ELR (cell line): ENCODE results near the gene DNAJA1.
"Not testable (repeated sequence)": the region's sequence is repeated elsewhere in the genome, so short reads cannot be mapped to it uniquely, and the experiment has no call there.

ENCODE experiments used
- DNase-seq: peaks from one replicate; pipeline ENCODE4 v3.0.0-alpha.2; 2015; ENCODE audit warnings: low read depth

DNAJA1 gene

DNA sequence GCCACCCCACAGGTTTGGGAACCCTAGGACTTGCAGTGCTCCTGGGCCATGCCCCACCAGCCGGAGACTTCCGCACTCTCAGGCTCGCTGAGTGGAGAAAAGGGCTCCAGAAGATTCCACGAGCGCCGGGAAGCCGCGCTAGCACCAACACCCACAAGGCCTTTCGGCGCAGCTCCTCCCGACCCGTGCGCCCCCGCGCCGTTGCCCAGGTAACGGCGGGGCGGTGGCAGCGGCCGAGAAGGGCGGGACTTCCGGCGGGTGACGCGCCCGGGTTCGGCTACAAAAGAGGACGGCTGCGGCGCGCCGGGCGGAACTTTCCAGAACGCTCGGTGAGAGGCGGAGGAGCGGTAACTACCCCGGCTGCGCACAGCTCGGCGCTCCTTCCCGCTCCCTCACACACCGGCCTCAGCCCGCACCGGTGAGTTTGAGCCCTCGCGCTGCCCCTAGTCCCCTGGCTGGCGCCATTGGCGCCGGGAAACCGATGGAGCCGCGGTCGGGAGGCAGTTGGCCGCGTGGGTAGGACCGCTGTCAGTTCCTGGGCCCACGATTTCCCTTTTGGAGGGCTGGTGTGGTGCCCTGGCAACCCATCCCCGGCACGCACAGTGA is at the start of gene DNAJA1:
TSS of gene DNAJA1 (plus strand) at position 308 of the 606 bp plus-strand sequence. CDS start 1,212 bp downstream, outside the sequence.
- peak; percentile 94 for DNase-seq

- no peak for DNase-seq
Measured at GRCh38 chr9:32978051-32978450, 47.0 kb upstream of the DNAJA1 start.

- DNase-seq: peak; percentile 17
Measured at GRCh38 chr9:32986971-32987370, 38.1 kb upstream of the DNAJA1 start.

- DNase-seq: no peak
Measured at GRCh38 chr9:32989660-32990059, 35.4 kb upstream of the DNAJA1 start.

GRCh38 chr9:32991897-32992594 is 33.0 kb upstream of the DNAJA1 start:
- DNase-seq: no peak

DNA sequence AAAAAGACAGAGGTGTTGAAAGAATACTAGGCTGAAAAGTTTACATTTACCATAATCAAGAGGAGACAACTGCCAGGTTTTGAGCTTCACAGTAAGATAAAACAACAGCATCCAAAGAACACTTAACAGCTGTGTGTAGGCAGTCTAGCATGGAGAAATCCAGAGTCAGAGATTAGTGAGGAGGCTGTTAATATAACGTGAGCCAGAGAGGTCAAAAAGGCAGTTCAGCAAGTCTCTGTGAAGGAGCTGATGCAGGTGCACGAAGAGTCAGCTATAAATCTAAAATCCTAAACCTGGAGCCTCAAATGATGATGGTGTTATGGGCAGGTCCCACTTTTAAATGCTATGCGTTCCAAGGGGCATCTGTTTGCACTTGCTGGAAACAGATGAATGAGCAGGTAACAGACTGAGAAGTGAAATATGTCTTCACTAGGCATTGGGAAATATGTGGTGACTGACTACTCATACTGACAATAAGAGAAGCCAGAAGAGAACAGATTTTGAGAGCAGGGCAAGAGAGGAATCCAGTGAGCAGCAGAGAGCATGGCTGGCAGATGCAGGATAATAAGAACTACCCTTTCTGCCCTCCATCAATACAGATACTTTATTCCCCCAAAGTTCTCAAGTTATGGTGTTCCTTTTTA is 32.4 kb upstream of the DNAJA1 start:
- no peak for DNase-seq

DNA sequence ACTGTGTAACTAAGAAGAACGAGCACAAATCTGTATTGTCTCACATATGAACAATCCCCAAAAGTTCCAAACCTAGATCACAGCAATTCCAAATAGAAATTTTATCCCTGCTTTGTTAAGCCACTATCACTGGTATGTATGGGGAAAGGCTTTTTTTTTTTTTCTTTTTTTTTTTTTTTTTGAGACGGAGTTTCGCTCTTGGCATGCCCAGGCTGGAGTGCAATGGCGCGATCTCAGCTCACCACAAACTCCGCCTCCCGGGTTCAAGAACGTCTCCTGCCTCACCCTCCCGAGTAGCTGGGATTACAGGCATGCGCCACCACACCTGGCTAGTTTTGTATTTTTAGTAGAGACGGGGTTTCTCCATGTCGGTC is 24.4 kb upstream of the DNAJA1 start:
- peak; percentile 27 for DNase-seq

DNA sequence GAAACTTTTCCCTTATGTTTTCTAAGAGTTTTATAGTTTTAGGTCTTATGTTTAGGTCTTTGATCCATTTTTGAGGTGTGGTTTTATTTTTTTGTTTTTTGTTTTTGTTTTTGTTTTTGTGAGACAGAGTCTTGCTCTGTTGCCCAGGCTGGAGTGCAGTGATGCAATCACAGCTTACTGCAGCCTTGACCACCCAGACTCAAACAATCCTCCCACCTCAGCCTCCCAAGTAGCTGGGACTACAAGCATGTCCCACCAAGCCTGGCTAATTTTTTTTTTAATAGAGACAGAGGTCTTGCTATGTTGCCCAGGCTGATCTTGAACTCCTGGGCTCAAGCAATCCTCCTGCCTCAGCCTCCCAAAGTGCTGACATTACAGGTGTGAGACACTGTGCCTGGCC is 19.7 kb upstream of the DNAJA1 start:
- DNase-seq: not testable (repeated sequence)

GRCh38 chr9:33007755-33008154 is 17.3 kb upstream of the DNAJA1 start:
- no peak for DNase-seq

DNA sequence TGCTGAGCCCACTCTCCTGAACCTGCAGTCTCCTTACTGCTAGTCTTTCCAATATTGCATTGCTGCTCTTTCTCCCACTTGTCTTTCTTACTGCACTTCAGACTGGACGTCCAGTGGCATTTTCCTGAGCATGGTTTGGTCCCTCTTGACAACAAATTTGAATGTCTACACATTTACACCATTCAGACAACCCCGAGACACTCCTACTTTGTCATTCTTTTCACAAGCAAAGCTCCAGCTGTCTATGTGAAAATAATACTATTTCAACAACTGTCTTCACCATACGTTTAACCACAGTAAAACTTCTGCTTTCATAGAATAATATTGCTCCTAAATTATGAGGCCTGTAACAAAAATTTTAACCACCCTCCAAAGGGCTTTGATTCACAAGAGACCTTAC is 13.2 kb upstream of the DNAJA1 start:
- DNase-seq: no peak

- DNase-seq: no peak
Measured at GRCh38 chr9:33012328-33013069, 12.6 kb upstream of the DNAJA1 start.

GRCh38 chr9:33013962-33014664 is 11.0 kb upstream of the DNAJA1 start:
- DNase-seq: no peak

DNA sequence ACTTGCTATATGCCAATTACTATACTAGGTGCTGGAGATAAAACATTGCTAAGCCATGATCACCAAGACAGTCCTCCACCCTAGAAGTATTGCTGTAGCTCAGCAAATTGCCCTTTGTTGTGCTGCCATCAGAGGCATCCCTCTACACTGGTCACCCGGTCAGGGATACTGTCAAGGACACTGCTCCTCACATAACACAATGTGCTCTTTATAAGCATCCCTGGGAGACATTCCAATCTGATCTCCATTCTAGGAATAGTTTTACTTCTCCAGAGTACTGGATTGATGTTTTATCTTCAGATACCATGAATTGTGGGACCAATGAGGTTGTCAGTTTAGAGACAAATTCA is 10.4 kb upstream of the DNAJA1 start:
- no peak for DNase-seq

DNA sequence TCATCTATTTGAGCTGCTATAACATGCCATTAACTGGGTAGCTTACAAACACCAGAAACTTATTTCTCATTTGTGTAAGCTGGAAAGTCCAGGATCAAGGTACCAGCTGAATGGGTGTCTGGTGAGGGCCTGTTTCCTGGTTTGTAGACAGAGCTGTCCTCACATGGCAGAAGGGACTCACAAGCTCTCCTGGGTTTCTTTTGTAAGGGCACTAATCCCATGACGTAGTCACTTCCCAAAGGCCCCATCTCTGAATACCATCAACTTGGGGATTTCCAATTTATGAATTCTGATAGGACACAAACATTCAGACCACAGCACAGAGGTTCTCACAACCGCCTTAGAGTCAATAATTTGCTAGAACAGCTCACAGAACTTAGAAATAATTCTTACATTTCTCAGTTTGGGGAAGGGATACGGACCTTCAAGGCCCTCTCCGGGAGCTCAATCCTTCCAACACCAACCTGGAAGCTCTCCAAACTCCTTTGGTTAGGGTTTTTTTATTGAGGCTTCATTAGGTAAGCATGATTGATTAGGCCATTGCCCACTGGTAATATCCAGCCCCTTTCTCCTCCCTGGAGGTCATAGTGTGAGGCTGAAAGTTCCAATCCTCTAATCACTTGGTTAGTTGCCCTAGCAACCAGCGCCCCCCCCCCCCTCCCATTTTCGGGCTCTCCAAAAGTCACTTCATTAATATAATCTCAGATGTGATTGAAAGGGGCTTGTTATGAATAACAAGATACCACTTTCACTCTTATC is 7.6 kb upstream of the DNAJA1 start:
- no peak for DNase-seq

GRCh38 chr9:33019797-33020196 is 5.3 kb upstream of the DNAJA1 start:
- no peak for DNase-seq

DNA sequence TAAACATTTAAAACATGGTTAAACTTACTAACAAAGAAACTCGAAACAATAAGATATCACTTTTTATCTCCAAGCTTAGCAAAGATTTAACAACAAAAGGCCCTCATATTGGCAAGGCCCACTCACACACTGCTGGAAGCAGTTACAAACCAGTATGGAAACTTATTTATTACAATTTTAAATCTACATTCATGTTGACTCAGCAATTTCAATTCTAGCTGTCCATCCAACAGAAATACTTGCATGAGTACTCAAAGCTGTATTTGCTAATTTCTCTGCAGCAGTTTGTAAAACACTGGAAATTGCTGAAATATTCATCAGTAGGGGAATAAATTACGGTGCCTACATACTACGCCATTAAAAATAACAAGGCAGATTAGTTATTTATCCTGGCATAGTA is 2.8 kb upstream of the DNAJA1 start:
- no peak for DNase-seq

GRCh38 chr9:33022755-33023154 is 2.3 kb upstream of the DNAJA1 start:
- DNase-seq: no peak

DNA sequence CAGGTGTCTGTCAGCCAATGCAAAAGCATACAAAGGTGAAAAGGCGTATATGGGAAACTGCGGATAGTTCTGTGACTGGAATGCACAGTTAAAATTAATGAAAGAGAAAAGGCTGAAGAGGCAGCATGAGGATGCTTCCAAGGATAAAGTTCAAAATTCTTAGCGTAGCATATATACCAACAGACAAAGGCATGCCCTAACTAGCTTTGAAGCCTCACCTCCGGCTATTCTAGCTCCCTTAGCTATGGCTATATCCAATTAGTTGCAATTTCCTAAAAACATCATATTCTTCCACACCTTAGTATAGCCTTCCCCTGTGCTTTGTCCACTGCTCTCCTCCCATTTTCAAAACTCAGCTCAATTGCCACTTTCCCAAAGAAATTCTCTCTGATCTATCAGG is 1.4 kb upstream of the DNAJA1 start:
- DNase-seq: no peak

GRCh38 chr9:33024126-33024965 is 727 bp upstream of the DNAJA1 start:
- peak; percentile 46 for DNase-seq

DNA sequence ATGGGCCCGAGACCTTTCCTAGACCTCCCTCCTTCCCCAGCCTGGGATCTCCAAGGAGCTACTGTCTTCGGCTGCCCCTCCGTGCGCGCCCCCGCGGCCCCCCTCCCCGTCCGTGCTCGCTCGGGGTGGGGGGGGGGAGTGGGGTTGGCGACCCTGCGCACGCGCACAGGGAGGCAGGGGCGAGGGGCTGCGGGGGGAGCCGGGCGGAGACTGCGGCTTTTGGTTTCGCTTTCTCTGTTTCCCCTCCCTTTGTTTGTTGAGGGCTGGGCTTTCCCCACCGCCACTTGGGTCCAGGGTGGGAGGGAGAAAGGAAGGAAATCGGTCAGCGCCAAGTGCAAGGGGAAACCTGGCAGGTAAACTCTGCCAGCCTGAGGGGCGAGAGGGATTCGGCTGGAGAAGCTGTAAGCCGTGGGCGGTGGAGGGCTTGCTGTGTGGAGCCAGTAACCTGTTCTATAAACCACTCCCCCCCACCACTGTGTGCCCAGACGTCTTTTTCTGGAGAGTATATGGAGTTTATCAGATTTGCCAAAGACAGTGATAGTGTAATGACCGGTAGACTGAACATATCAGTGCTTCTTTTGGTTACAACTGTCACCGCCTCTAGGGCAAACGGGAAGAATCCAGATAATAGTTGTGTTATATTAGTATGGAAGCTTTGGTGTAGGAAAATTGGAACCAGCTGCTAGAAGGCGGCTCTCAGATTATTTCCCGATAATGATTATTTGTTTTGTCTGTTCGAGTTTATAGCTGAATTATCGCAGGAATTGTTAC is 684 bp downstream of the DNAJA1 start:
- DNase-seq: peak; percentile 63
